Adrenal gland (tissue), 5 donors: ENCODE results near the gene NUP188.

Source experiments
- POLR2A ChIP-seq, 2 donors: fragments of 450-650 bp; IDR thresholded peaks; one replicate each; pipeline ENCODE4 v1.6.1; 2017; ENCODE audit warnings: antibody characterized with exemption in 2 of 2, mild to moderate bottlenecking in 2 of 2, moderate library complexity in 1 of 2
- TF ChIP-seq, protein P1 (sequence below), 6 experiments: fragments of 450-650 bp in 4 of 6; fragments of 200-600 bp in 2 of 6; sonication (generic) in 1 of 6; IDR thresholded peaks; 1 replicate in 5 of 6; 2 replicates in 1 of 6; pipeline versions ENCODE4 v1.5.1 to v1.8.0; 2016 to 2021; ENCODE audit warnings: antibody characterized with exemption in 6 of 6, mild to moderate bottlenecking in 2 of 6, moderate library complexity in 1 of 6
- donor health status: DM: no; HTN: no; CAD: no.

DNA sequence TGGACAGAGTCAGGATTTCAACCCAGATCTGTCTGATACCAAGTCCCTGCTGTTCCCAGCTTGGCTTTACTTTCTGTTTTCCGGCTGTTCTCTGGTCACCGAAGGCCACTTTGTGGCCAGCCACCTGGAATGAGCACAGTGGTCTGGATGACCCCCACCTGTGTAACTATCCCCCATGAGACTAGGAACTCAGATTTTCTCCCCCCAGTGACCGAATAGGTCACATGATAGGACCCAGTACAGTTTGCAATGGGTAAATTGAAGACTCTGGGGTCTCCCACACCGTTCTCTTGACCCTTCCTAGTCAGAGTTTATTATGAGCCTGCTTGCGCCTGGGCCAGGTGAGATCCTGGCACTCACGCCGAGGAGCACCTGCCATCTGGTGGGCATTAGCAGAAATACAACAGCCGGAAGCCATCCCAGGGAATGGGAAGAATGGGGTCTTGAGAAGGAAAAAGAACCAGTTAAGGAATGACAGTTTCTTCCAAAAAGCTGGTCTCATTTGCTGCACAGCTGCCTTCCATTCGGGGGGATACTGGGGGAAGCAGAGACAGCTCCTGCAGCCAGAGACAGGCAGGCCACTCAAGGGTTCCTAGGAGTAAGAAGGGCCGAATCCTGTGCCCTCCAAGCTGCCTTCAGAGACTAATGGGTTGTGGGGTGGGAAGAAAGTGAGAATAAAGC lies 19.6 kb upstream of the NUP188 start:
- no peak for TF ChIP-seq POLR2A (IDR thresholded peaks at IDR 0.05)
- TF ChIP-seq, protein P1, sequence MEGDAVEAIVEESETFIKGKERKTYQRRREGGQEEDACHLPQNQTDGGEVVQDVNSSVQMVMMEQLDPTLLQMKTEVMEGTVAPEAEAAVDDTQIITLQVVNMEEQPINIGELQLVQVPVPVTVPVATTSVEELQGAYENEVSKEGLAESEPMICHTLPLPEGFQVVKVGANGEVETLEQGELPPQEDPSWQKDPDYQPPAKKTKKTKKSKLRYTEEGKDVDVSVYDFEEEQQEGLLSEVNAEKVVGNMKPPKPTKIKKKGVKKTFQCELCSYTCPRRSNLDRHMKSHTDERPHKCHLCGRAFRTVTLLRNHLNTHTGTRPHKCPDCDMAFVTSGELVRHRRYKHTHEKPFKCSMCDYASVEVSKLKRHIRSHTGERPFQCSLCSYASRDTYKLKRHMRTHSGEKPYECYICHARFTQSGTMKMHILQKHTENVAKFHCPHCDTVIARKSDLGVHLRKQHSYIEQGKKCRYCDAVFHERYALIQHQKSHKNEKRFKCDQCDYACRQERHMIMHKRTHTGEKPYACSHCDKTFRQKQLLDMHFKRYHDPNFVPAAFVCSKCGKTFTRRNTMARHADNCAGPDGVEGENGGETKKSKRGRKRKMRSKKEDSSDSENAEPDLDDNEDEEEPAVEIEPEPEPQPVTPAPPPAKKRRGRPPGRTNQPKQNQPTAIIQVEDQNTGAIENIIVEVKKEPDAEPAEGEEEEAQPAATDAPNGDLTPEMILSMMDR (IDR thresholded peaks at IDR 0.05): peak; percentile 78 to 92 (median 88)
